IMR-90 (cell line): ENCODE results near the gene MALT1. TPM values are rescaled to one million over a fixed set of nuclear protein-coding genes. Genes with fewer than 3 reads are reported as not detected.
A peak's percentile ranks its signal among the peaks of the same experiment; 100 is the strongest.

ENCODE experiments used
- ATAC-seq: fragments of 200-7000 bp; cut with Tn5 transposase; 2 replicates; pipeline ENCODE4 v1.9.1; 2020; ENCODE audit warnings: low read depth, mild to moderate bottlenecking, moderate library complexity
- BruUV-seq: library from RNA; stranded (reverse); fragments of 400-500 nt; replicated peaks from 2 replicates; lab custom pipeline; 2021; lab: Mats Ljungman, UMichigan
- CTCF ChIA-PET: fragments of 300-600 bp; formaldehyde crosslinking; extraction: SDS; loops from one replicate; lab custom pipeline; 2021; ENCODE audit warnings: antibody characterized with exemption; lab: Yijun Ruan, JAX
- POLR2A ChIA-PET: fragments of 300-600 bp; sonication (Branson Sonifier 250); formaldehyde crosslinking; loops from one replicate; lab custom pipeline; 2022; ENCODE audit warnings: antibody characterized with exemption; ENCODE audit not compliant: unreplicated experiment; lab: Charles Lee
- DNase-seq: peaks from one replicate; pipeline ENCODE4 v3.0.0; 2013
- H2AFZ ChIP-seq: replicated peaks from 2 replicates; pipeline ENCODE3; 2013; ENCODE audit warnings: low read length, mild to moderate bottlenecking; ENCODE audit not compliant: poor library complexity
- H2AK5ac ChIP-seq: 2 replicates; pipeline ENCODE4 v1.6.1; 2013; ENCODE audit warnings: low read depth, low read length, inconsistent platforms
- H2AK9ac ChIP-seq: replicated peaks from 2 replicates; pipeline ENCODE3; 2013; ENCODE audit warnings: mild to moderate bottlenecking, low read depth, low read length, moderate library complexity; ENCODE audit not compliant: poor library complexity
- H2BK120ac ChIP-seq: 2 replicates; pipeline ENCODE4 v1.6.1; 2013; ENCODE audit warnings: low read depth, low read length, inconsistent platforms
- H2BK15ac ChIP-seq: 3 replicates; pipeline ENCODE4 v1.6.1; 2013; ENCODE audit warnings: low read depth, low read length, inconsistent platforms
- H2BK20ac ChIP-seq: 2 replicates; pipeline ENCODE4 v1.6.1; 2013; ENCODE audit warnings: low read depth, mild to moderate bottlenecking, inconsistent platforms, low read length, moderate library complexity
- H2BK5ac ChIP-seq: 2 replicates; pipeline ENCODE4 v1.6.1; 2013; ENCODE audit warnings: mild to moderate bottlenecking, low read depth, low read length, inconsistent platforms; ENCODE audit not compliant: poor library complexity, severe bottlenecking
- H3K14ac ChIP-seq: replicated peaks from 2 replicates; pipeline ENCODE4 v1.6.1; 2013; ENCODE audit warnings: low read depth, low read length, inconsistent platforms
- H3K18ac ChIP-seq: 2 replicates; pipeline ENCODE4 v1.6.1; 2013; ENCODE audit warnings: low read depth, low read length, control low read depth
- H3K23ac ChIP-seq: 2 replicates; pipeline ENCODE4 v1.6.1; 2013; ENCODE audit warnings: low read depth, low read length, inconsistent platforms
- H3K27ac ChIP-seq: 2 replicates; pipeline ENCODE4 v1.5.1; 2013; ENCODE audit warnings: mild to moderate bottlenecking, control low read depth, low read length; ENCODE audit not compliant: insufficient read depth
- H3K27me3 ChIP-seq: 2 replicates; pipeline ENCODE4 v1.6.1; 2013; ENCODE audit warnings: low read length; ENCODE audit not compliant: control insufficient read depth, insufficient read depth
- H3K36me3 ChIP-seq: 2 replicates; pipeline ENCODE4 v1.6.1; 2013; ENCODE audit warnings: low read length, mixed read lengths; ENCODE audit not compliant: control insufficient read depth, insufficient read depth
- H3K4ac ChIP-seq: 2 replicates; pipeline ENCODE4 v1.6.1; 2013; ENCODE audit warnings: low read depth, low read length, inconsistent platforms
- H3K4me1 ChIP-seq: 2 replicates; pipeline ENCODE4 v1.6.1; 2013; ENCODE audit warnings: low read length, mixed read lengths; ENCODE audit not compliant: control insufficient read depth, insufficient read depth
- H3K4me2 ChIP-seq: 2 replicates; pipeline ENCODE4 v1.6.1; 2013; ENCODE audit warnings: low read depth, mild to moderate bottlenecking, control low read depth, low read length, moderate library complexity
- H3K4me3 ChIP-seq: 2 replicates; pipeline ENCODE4 v1.5.1; 2013; ENCODE audit warnings: low read depth, mild to moderate bottlenecking, control low read depth, low read length, moderate library complexity; ENCODE audit not compliant: insufficient read depth
- H3K56ac ChIP-seq: 2 replicates; pipeline ENCODE4 v1.6.1; 2013; ENCODE audit warnings: low read length, inconsistent platforms; ENCODE audit not compliant: insufficient read depth; ENCODE audit errors: extremely low read depth
- H3K79me1 ChIP-seq, 2 experiments: 2 replicates each; pipeline ENCODE4 v1.6.1; 2013; ENCODE audit warnings: low read length in 2 of 2, inconsistent platforms in 1 of 2, low read depth in 1 of 2
- H3K9ac ChIP-seq: 2 replicates; pipeline ENCODE4 v1.6.1; 2013; ENCODE audit warnings: low read depth, low read length, control low read depth
- H3K9me1 ChIP-seq: 2 replicates; pipeline ENCODE4 v1.6.1; 2013; ENCODE audit warnings: low read length, inconsistent platforms; ENCODE audit not compliant: insufficient read depth
- H3K9me3 ChIP-seq: 2 replicates; pipeline ENCODE4 v1.6.1; 2013; ENCODE audit warnings: low read length; ENCODE audit not compliant: control insufficient read depth, insufficient read depth
- H4K20me1 ChIP-seq: 2 replicates; pipeline ENCODE4 v1.6.1; 2013; ENCODE audit warnings: low read length, inconsistent platforms; ENCODE audit not compliant: insufficient read depth
- H4K5ac ChIP-seq: 2 replicates; pipeline ENCODE4 v1.6.1; 2013; ENCODE audit warnings: mild to moderate bottlenecking, low read depth, low read length, control low read depth
- H4K8ac ChIP-seq, 2 experiments: 2 replicates each; pipeline ENCODE4 v1.6.1; 2013; ENCODE audit warnings: low read depth in 2 of 2, low read length in 2 of 2, control low read depth in 1 of 2, inconsistent platforms in 1 of 2
- H4K91ac ChIP-seq: 2 replicates; pipeline ENCODE4 v1.6.1; 2013; ENCODE audit warnings: low read depth, low read length, inconsistent platforms; ENCODE audit not compliant: insufficient read depth
- CEBPB ChIP-seq: IDR thresholded peaks from 2 replicates; pipeline ENCODE4 v1.6.1; 2012; ENCODE audit warnings: low read depth, low read length, improper control_type of control experiment
- CHD1 ChIP-seq: IDR thresholded peaks from 2 replicates; pipeline ENCODE4 v1.6.1; 2012; ENCODE audit warnings: low read depth, low read length, improper control_type of control experiment
- CTCF ChIP-seq: conservative IDR thresholded peaks from 2 replicates; pipeline ENCODE4 v1.5.1; 2012; ENCODE audit warnings: mild to moderate bottlenecking, low read depth, low read length, improper control_type of control experiment
- FOS ChIP-seq: fragments of 150-350 bp; IDR thresholded peaks from 2 replicates; pipeline ENCODE4 v1.6.1; 2016; ENCODE audit warnings: low read depth, low read length
- MAFK ChIP-seq: IDR thresholded peaks from 2 replicates; pipeline ENCODE4 v1.6.1; 2012; ENCODE audit warnings: low read depth, low read length, improper control_type of control experiment
- MAZ ChIP-seq: IDR thresholded peaks from 2 replicates; pipeline ENCODE4 v1.6.1; 2012; ENCODE audit warnings: low read depth, mild to moderate bottlenecking, low read length, improper control_type of control experiment, moderate library complexity, borderline replicate concordance
- MXI1 ChIP-seq: IDR thresholded peaks from 2 replicates; pipeline ENCODE4 v1.6.1; 2012; ENCODE audit warnings: low read depth, mild to moderate bottlenecking, low read length, moderate library complexity, borderline replicate concordance
- NFE2L2 ChIP-seq: fragments of 150-350 bp; IDR thresholded peaks from 2 replicates; pipeline ENCODE4 v1.6.1; 2016; ENCODE audit warnings: low read depth, mild to moderate bottlenecking, low read length
- RAD21 ChIP-seq: IDR thresholded peaks from 2 replicates; pipeline ENCODE4 v1.6.1; 2012; ENCODE audit warnings: low read length, improper control_type of control experiment
- RCOR1 ChIP-seq: IDR thresholded peaks from 2 replicates; pipeline ENCODE4 v1.6.1; 2012; ENCODE audit warnings: mild to moderate bottlenecking, low read length, improper control_type of control experiment; ENCODE audit not compliant: insufficient replicate concordance
- RFX5 ChIP-seq: IDR thresholded peaks from 2 replicates; pipeline ENCODE4 v1.8.0; 2012; ENCODE audit warnings: low read depth, mild to moderate bottlenecking, low read length, moderate library complexity
- USF2 ChIP-seq: fragments of 150-350 bp; IDR thresholded peaks from 2 replicates; pipeline ENCODE4 v1.6.1; 2017; ENCODE audit warnings: mild to moderate bottlenecking, antibody characterized with exemption, low read length, low read depth
- WGBS, 2 experiments: methylation state at CpG; one replicate each; pipeline versions ENCODE4 v1.1.5 to v1.1.7; 2013; ENCODE audit warnings: missing lambda C conversion rate in 2 of 2; ENCODE audit not compliant: insufficient read length in 1 of 2; ENCODE audit errors: extremely low coverage in 2 of 2; 5-methylcytosine and 5-hydroxymethylcytosine counted together
- dilution Hi-C: fragments of 300-500 bp; cut with HindIII; formaldehyde crosslinking; loops from one replicate; pipeline ENCODE4 v1.14.3; 2018; ENCODE audit warnings: low sequenced_read_pairs; ENCODE audit not compliant: unreplicated experiment
- in situ Hi-C: fragments of 300-500 bp; cut with MboI; formaldehyde crosslinking; loops from 3 replicates; pipeline ENCODE4 v1.14.3; 2019; ENCODE audit warnings: low sequenced_read_pairs, inconsistent platforms, mixed read lengths
- intact Hi-C: fragments of 100-400 bp; cut with micrococcal nuclease; formaldehyde crosslinking; loops from 2 replicates; pipeline ENCODE4 v1.10.0; 2022
- polyA plus RNA-seq, 3 experiments: library from polyadenylated mRNA; depleted of rRNA; stranded (reverse); fragments of >200 nt; gene quantifications; 2 replicates each; pipeline ENCODE4 v1.2.3, GENCODE V29; 2012; ENCODE audit warnings: low replicate concordance in 1 of 3
- total RNA-seq: library from RNA; depleted of rRNA; stranded (reverse); fragments of >200 nt; gene quantifications from 2 replicates; pipeline ENCODE4 v1.2.3, GENCODE V29; 2012

Gene MALT1
- total and polyA plus RNA-seq, 2 of the 4 experiments (the other 2 are of a cell fraction) = 8.3 to 25.3 TPM

GRCh38 chr18:58637197-58637596 is 34.1 kb upstream of the MALT1 start:
- intact Hi-C loops = no loop called here
- TF ChIP-seq RAD21 = no peak
- TF ChIP-seq NFE2L2 = no peak
- no peak for TF ChIP-seq MXI1
- TF ChIP-seq MAZ = no peak
- no peak for TF ChIP-seq MAFK
- TF ChIP-seq RCOR1 = no peak
- no peak for TF ChIP-seq CHD1
- TF ChIP-seq USF2 = no peak
- TF ChIP-seq CTCF = no peak
- TF ChIP-seq FOS = no peak
- TF ChIP-seq RFX5 = no peak
- no peak for TF ChIP-seq CEBPB
- Histone ChIP-seq H3K9ac (no peak overlapping the region), H2AK5ac (peak overlapping the region; percentile 40; the same call in 1 of the 2 replicates), H3K4me3 (no peak overlapping the region), H3K4me1 (peaks cover 13% of the 10 kb centered on the region), H4K8ac (no peak overlapping the region), H2AFZ (no peak overlapping the region), H3K18ac (no peak overlapping the region), H3K4ac (no peak overlapping the region), H3K27ac (no peak overlapping the region), H3K9me1 (peaks cover 9% of the 10 kb centered on the region), H2BK120ac (no peak overlapping the region; the same call in 1 of the 2 replicates), H4K91ac (peak overlapping the region; percentile 40; the same call in 1 of the 2 replicates), H3K36me3 (no peaks in the 10 kb centered on the region), H3K27me3 (no peaks in the 10 kb centered on the region), H3K56ac (no peak overlapping the region), H3K23ac (no peak overlapping the region), H2BK20ac (no peak overlapping the region), H3K9me3 (no peaks in the 10 kb centered on the region), H2AK9ac (no peak overlapping the region), H2BK15ac (peak overlapping the region; percentile 84; the same call in 1 of the 3 replicates), H3K4me2 (no peak overlapping the region), H4K5ac (no peak overlapping the region), H2BK5ac (no peak overlapping the region), H3K14ac (no peak overlapping the region; the same call in 1 of the 2 replicates), H3K79me1 (0 out of 4 replicates have a peak, but pooled peaks cover 0 to 4% of the 10 kb centered on the region in 2 experiments), H4K20me1 (no peaks in the 10 kb centered on the region)
- ATAC-seq = no peak
- ChIA-PET CTCF (no interaction called here), POLR2A (no interaction called here)
- dilution Hi-C loops = no loop called here
- 100% methylated on average over 1 of the region's 6 CpGs; no CpG with 5 or more reads in 1 of the 2 experiments for WGBS, 2 experiments
- no peak for DNase-seq
- in situ Hi-C loops = no loop called here
- no TSS peak for BruUV-seq
